KOPT-K1 (cell line): Measurements from ENCODE around the gene ZC3H12A.
"Not testable (repeated sequence)": the region's sequence is repeated elsewhere in the genome, so short reads cannot be mapped to it uniquely, and the experiment has no call there.

ENCODE experiments used
- H3K27ac ChIP-seq: fragments of 200-600 bp; sonication (generic); 2 replicates; pipeline ENCODE4 v1.5.1; 2016; ENCODE audit warnings: antibody characterized with exemption, mild to moderate bottlenecking, low read depth, low read length; ENCODE audit not compliant: poor library complexity, severe bottlenecking
- H3K36me3 ChIP-seq: fragments of 200-600 bp; sonication (generic); 2 replicates; pipeline ENCODE4 v1.5.1; 2017; ENCODE audit warnings: antibody characterized with exemption, mild to moderate bottlenecking, low read length, moderate library complexity; ENCODE audit not compliant: insufficient read depth
- H3K9me3 ChIP-seq: fragments of 200-600 bp; sonication (generic); 2 replicates; pipeline ENCODE4 v1.5.1; 2017; ENCODE audit warnings: antibody characterized with exemption, low read length, mild to moderate bottlenecking; ENCODE audit not compliant: insufficient read depth, poor library complexity, severe bottlenecking

ZC3H12A gene

DNA sequence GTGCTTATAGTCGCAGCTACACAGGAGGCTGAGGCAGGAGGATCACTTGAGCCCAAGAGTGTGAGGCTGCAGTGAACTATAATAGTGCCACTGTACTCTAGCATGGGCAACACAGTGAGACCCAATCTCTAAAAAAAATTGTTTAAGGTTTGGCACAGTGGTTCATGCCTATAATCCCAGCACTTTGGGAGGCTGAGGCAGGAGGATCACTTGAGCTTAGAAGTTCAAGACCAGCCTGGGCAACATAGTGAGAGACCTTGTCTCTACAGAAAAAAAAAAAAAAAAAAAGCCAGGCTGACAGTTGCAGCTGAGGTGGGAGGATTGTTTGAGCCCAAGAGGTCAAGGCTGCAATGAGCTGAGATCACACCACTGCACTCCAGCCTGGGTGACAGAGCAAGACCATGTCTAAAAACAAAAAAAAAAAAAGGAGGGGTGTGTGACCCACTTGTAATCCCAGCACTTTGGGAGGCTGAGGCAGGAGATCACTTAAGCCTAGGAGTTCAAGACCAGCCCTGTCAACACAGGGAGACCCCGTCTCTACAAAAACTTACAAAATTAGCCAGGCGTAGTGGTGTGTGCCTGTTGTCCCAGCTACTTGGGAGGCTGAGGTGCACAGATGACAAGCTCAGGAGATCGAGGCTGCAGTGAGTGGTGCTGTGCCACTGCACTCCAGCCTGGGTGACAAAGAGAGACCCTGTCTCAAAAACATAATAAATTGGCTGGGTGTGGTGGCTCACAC is 58.2 kb downstream of the ZC3H12A start:
- H3K9me3 ChIP-seq, H3K27ac ChIP-seq: not testable (repeated sequence)
- peaks cover 44% of the 10 kb centered on the region for H3K36me3 ChIP-seq

DNA sequence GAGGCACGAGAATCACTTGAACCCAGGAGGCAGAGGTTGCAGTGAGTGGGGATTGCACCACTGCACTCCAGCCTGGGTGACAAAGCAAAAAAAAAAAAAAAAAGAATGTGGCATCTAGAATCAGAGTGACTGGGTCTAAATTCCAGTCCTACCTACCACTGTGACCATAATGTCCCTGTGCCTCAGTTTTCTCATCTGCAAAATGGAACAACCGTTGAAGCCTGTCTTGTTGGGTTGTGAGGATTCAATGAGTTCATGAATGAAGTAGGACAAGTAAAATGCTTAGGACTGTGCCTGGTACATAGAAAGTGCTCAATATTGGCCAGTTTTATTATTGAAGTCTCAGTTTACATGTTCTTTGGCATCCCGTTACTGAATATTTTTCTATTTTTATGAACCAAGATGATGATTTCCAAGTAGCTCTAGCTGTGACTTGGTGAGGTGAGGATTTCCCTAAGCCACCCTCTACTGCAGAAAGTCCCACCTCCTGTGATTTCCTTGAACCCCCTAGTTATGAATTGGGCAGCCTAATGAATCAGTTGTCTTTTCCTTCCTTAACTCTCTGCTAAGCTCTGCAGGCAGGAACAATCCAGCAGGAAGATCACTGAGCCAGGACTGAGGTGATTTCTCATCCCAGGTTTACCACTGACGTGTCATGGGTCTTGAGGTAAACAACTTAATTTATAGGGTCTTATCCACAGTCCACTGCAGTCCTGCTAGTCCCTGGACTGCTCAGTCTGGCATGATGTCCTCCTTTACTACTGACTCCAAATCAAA is 59.1 kb downstream of the ZC3H12A start:
- Histone ChIP-seq H3K9me3 (no peaks in the 10 kb centered on the region), H3K27ac (no peak overlapping the region), H3K36me3 (peaks cover 53% of the 10 kb centered on the region)
